Endothelial cell of umbilical vein (primary cell): ENCODE results near the gene DNMT1. TPM values are rescaled to one million over a fixed set of nuclear protein-coding genes. Genes with fewer than 3 reads are reported as not detected.

Source experiments
- BruUV-seq: library from RNA; stranded (reverse); fragments of 400-500 nt; replicated peaks from 2 replicates; lab custom pipeline; 2021; lab: Mats Ljungman, UMichigan
- CTCF ChIA-PET: fragments of 300-600, 350-600 bp; sonication (Branson Sonifier 250); formaldehyde crosslinking; loops from one replicate; lab custom pipeline; 2021; ENCODE audit warnings: antibody characterized with exemption, inconsistent platforms; lab: Charles Lee
- POLR2A ChIA-PET: fragments of 300-600, 350-600 bp; sonication (Branson Sonifier 250); formaldehyde crosslinking; loops from one replicate; lab custom pipeline; 2021; ENCODE audit warnings: antibody characterized with exemption, inconsistent platforms; lab: Charles Lee
- DNase-seq: peaks from one replicate; pipeline ENCODE4 v3.0.0-alpha.2; 2011; ENCODE audit warnings: low read depth, low spot score
- FAIRE-seq: peaks from 2 replicates; lab custom pipeline; 2011; peaks lifted over from hg19 to GRCh38; lab: Jason Lieb, UNC
- H2AFZ ChIP-seq: 2 replicates; pipeline ENCODE4 v1.6.0; 2012; ENCODE audit warnings: low read depth, low read length, control low read depth, inconsistent platforms
- H3K27ac ChIP-seq: 2 replicates; pipeline ENCODE4 v1.5.1; 2011; ENCODE audit warnings: low read depth, mild to moderate bottlenecking, control low read depth, low read length, moderate library complexity; ENCODE audit not compliant: insufficient read depth
- H3K27me3 ChIP-seq, 2 experiments: 2 replicates each; pipeline versions ENCODE4 v1.6.0 to v1.6.1; 2011; ENCODE audit warnings: low read length in 2 of 2, mixed read lengths in 1 of 2; ENCODE audit not compliant: control insufficient read depth in 2 of 2, insufficient read depth in 2 of 2
- H3K36me3 ChIP-seq, 2 experiments: 2 replicates in 1 of 2; 3 replicates in 1 of 2; pipeline ENCODE4 v1.5.1; 2011; ENCODE audit warnings: low read length in 2 of 2, mild to moderate bottlenecking in 1 of 2, moderate library complexity in 1 of 2; ENCODE audit not compliant: control insufficient read depth in 2 of 2, insufficient read depth in 2 of 2; ENCODE audit errors: extremely low read depth in 1 of 2
- H3K4me1 ChIP-seq: 3 replicates; pipeline ENCODE4 v1.5.1; 2011; ENCODE audit warnings: mild to moderate bottlenecking, low read length; ENCODE audit not compliant: control insufficient read depth, insufficient read depth; ENCODE audit errors: extremely low read depth
- H3K4me2 ChIP-seq: 2 replicates; pipeline ENCODE4 v1.6.1; 2011; ENCODE audit warnings: low read length, control low read depth, mixed read lengths; ENCODE audit not compliant: insufficient read depth
- H3K4me3 ChIP-seq, 3 experiments: fragments of 200-600 bp in 1 of 3; sonication (generic), shearing (Covaris generic) in 1 of 3; replicated peaks in 1 of 3; 2 replicates each; pipeline ENCODE4 v1.5.1; 2011 to 2016; ENCODE audit warnings: control low read depth in 3 of 3, low read length in 3 of 3, mild to moderate bottlenecking in 2 of 3, inconsistent platforms in 1 of 3, low read depth in 1 of 3, moderate library complexity in 1 of 3; ENCODE audit not compliant: insufficient read depth in 1 of 3
- H3K79me2 ChIP-seq: 2 replicates; pipeline ENCODE4 v1.6.0; 2012; ENCODE audit warnings: low read length, inconsistent platforms; ENCODE audit not compliant: control insufficient read depth, insufficient read depth
- H3K9ac ChIP-seq: replicated peaks from 2 replicates; pipeline ENCODE3; 2011; ENCODE audit warnings: low read length, control low read depth; ENCODE audit not compliant: insufficient read depth; ENCODE audit errors: extremely low read depth
- H3K9me1 ChIP-seq: replicated peaks from 3 replicates; pipeline ENCODE4 v1.6.0; 2011; ENCODE audit warnings: mild to moderate bottlenecking, low read length; ENCODE audit not compliant: control insufficient read depth, insufficient read depth; ENCODE audit errors: extremely low read depth
- H3K9me3 ChIP-seq: replicated peaks from 2 replicates; pipeline ENCODE4 v1.5.1; 2012; ENCODE audit warnings: low read length, inconsistent platforms; ENCODE audit not compliant: control insufficient read depth, insufficient read depth
- H4K20me1 ChIP-seq: replicated peaks from 2 replicates; pipeline ENCODE3; 2011; ENCODE audit warnings: mild to moderate bottlenecking, low read length; ENCODE audit not compliant: control insufficient read depth, insufficient read depth; ENCODE audit errors: extremely low read depth
- CTCF ChIP-seq, 2 donors: IDR thresholded peaks; 1 replicate in 1 of 2; 2 replicates in 1 of 2; pipeline ENCODE4 v1.5.1; 2011; ENCODE audit warnings: low read length in 2 of 2, mild to moderate bottlenecking in 2 of 2, moderate library complexity in 2 of 2, control low read depth in 1 of 2, inconsistent platforms in 1 of 2, low read depth in 1 of 2; ENCODE audit not compliant: insufficient read depth in 1 of 2; ENCODE audit errors: extremely low read depth in 1 of 2
- EZH2 ChIP-seq: IDR thresholded peaks from 2 replicates; pipeline ENCODE4 v1.6.1; 2012; ENCODE audit warnings: borderline replicate concordance, low read depth, mild to moderate bottlenecking, moderate library complexity, low read length, inconsistent platforms; ENCODE audit not compliant: severe bottlenecking
- FOS ChIP-seq: IDR thresholded peaks from 2 replicates; pipeline ENCODE4 v1.6.1; 2011; ENCODE audit warnings: mild to moderate bottlenecking, low read length, moderate library complexity, borderline replicate concordance; ENCODE audit not compliant: insufficient read depth
- GATA2 ChIP-seq: IDR thresholded peaks from 2 replicates; pipeline ENCODE4 v1.7.0; 2011; ENCODE audit warnings: low read depth, mild to moderate bottlenecking, moderate library complexity, mixed read lengths, low read length; ENCODE audit not compliant: insufficient read length, insufficient read depth
- JUN ChIP-seq: IDR thresholded peaks from 2 replicates; pipeline ENCODE4 v1.6.1; 2011; ENCODE audit warnings: borderline replicate concordance, low read depth; ENCODE audit not compliant: insufficient read length, insufficient read depth
- MYC ChIP-seq: IDR thresholded peaks from one replicate; pipeline ENCODE4 v1.6.1; 2011; ENCODE audit warnings: mild to moderate bottlenecking, low read depth, low read length
- POLR2A ChIP-seq: IDR thresholded peaks from 2 replicates; pipeline ENCODE4 v1.6.1; 2012; ENCODE audit warnings: low read depth, mild to moderate bottlenecking, control low read depth, low read length
- POLR2AphosphoS5 ChIP-seq: IDR thresholded peaks from 2 replicates; pipeline ENCODE4 v1.6.1; 2012; ENCODE audit warnings: low read depth, mild to moderate bottlenecking, control low read depth, low read length, moderate library complexity; ENCODE audit not compliant: insufficient read depth
- dilution Hi-C: fragments of 300-500 bp; cut with MboI; formaldehyde crosslinking; loops from one replicate; pipeline ENCODE4 v1.15.0; 2019; ENCODE audit warnings: low sequenced_read_pairs; ENCODE audit not compliant: extremely low pct_ligation_motif_present
- intact Hi-C: fragments of 100-400 bp; cut with micrococcal nuclease; formaldehyde crosslinking; loops from one replicate; pipeline ENCODE4 v1.10.0; 2022
- polyA plus RNA-seq, 4 experiments: library from polyadenylated mRNA; depleted of rRNA in 3 of 4; stranded (reverse) in 3 of 4; unstranded in 1 of 4; fragments of >200 nt; gene quantifications; 2 replicates each; pipeline versions ENCODE4 v1.2.1 to v1.2.3, GENCODE V29; 2011 to 2012; ENCODE audit warnings: missing spikeins in 1 of 4
- total RNA-seq: library from RNA; stranded (reverse); gene quantifications from 2 replicates; pipeline ENCODE4 v1.2.3, GENCODE V29; 2021
- TF ChIP-seq, protein P1 (sequence below): IDR thresholded peaks from 2 replicates; pipeline ENCODE4 v1.6.1; 2011; ENCODE audit not compliant: insufficient read depth, insufficient read length

The DNMT1 gene
- total and polyA plus RNA-seq, 2 donors (not counting 3 experiments of a cell fraction or from before 2014, with no cell fraction given): 53.4 to 165 TPM

DNA sequence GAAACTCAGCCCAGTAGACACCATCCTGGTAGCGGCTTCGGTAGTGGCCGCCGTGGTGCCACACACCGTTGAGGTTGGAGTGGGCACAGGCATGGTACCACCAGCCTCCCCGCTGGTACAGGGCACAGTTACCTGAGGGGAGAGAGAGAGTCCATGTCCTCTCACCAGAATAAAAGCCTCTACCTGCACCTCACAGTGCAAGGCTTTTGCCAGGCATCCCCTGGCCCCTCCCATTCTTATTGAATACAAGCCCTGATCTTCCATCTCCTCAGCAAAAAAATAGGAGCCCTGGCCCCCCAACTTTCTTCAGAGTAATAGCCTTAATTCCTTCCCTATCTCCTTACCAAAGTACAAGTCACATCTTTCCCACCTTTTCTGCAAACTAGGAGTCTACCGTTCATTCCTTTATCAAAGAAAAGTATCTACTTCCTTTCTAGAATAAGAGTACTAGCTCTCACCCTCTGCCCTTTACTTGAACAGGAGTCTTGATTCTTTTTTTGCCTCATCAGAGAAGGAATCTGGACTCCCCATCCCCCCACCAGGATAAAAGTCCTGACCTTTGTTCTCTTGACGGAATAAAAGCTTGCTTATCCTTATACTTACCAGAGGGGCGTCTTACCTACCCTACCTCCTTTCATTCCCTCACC, 102.0 kb downstream of the DNMT1 start:
- ChIA-PET POLR2A (no interaction called here), CTCF (no interaction called here)
- Histone ChIP-seq H3K27me3 (no peaks in the 10 kb centered on the region), H3K9me1 (no peaks in the 10 kb centered on the region), H3K4me2 (no peak overlapping the region), H3K4me1 (peaks cover 3% of the 10 kb centered on the region), H3K36me3 (peaks cover 0 to 18% of the 10 kb centered on the region in 2 experiments), H2AFZ (no peak overlapping the region), H3K79me2 (no peaks in the 10 kb centered on the region), H3K27ac (no peak overlapping the region), H4K20me1 (no peaks in the 10 kb centered on the region), H3K4me3 (no peak overlapping the region), H3K9ac (no peak overlapping the region), H3K9me3 (no peaks in the 10 kb centered on the region)
- DNase-seq (no peak), FAIRE-seq (no peak)
- TF ChIP-seq JUN (no peak), CTCF (IDR thresholded peaks at IDR 0.05; ENCODE audit: extremely low read depth in 1 of 2, insufficient read depth in 1 of 2, low read depth in 1 of 2, low read length in 2 of 2) (no peak), POLR2AphosphoS5 (no peak), POLR2A (no peak), MYC (no peak), FOS (no peak), GATA2 (no peak), EZH2 (no peak)
- TF ChIP-seq, protein P1, sequence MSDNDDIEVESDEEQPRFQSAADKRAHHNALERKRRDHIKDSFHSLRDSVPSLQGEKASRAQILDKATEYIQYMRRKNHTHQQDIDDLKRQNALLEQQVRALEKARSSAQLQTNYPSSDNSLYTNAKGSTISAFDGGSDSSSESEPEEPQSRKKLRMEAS: no peak
- BruUV-seq: TSS peak; percentile 27
- intact Hi-C loops (no loop called here), dilution Hi-C loops (no loop called here)
